HG03060 (cell line): ENCODE measurements around the gene ZNF329.

Experiments
- ATAC-seq: cut with Tn5 transposase; IDR thresholded peaks from one replicate; pipeline ENCODE4 v1.9.1; 2021; ENCODE audit warnings: low read depth, moderate number of reproducible peaks; ENCODE audit not compliant: unreplicated experiment

Gene ZNF329

GRCh38 chr19:58123354-58123753 lies 27.2 kb downstream of the ZNF329 start:
- ATAC-seq, result no peak

GRCh38 chr19:58118979-58119733 lies 31.4 kb downstream of the ZNF329 start:
- no peak for ATAC-seq

GRCh38 chr19:58117841-58118575 lies 32.6 kb downstream of the ZNF329 start:
- no peak for ATAC-seq

GRCh38 chr19:58108546-58108817 lies 42.1 kb downstream of the ZNF329 start:
- ATAC-seq, result no peak

GRCh38 chr19:58107778-58108545 lies 42.6 kb downstream of the ZNF329 start:
- ATAC-seq, result no peak

- ATAC-seq, result no peak
These were observed 51.9 kb downstream of the ZNF329 start for GRCh38 chr19:58098682-58098998.

GRCh38 chr19:58097781-58098681 lies 52.6 kb downstream of the ZNF329 start, which contains the start of gene ZSCAN18:
Gene ZSCAN18 (minus strand): TSS chr19:58098231. CDS start chr19:58090267, 7,964 bp downstream.
- ATAC-seq, result peak; percentile 90

- ATAC-seq, result no peak
These were observed 53.2 kb downstream of the ZNF329 start for GRCh38 chr19:58097349-58097748.

- no peak for ATAC-seq
These were observed 53.7 kb downstream of the ZNF329 start for GRCh38 chr19:58096884-58097283.

- no peak for ATAC-seq
These were observed 55.3 kb downstream of the ZNF329 start for GRCh38 chr19:58095328-58095727.

- no peak for ATAC-seq
These were observed 57.5 kb downstream of the ZNF329 start for GRCh38 chr19:58093071-58093470.

- no peak for ATAC-seq
These were observed 59.2 kb downstream of the ZNF329 start for GRCh38 chr19:58091251-58091995.

GRCh38 chr19:58089846-58090245 lies 60.7 kb downstream of the ZNF329 start:
- no peak for ATAC-seq

- ATAC-seq, result no peak
These were observed 62.0 kb downstream of the ZNF329 start for GRCh38 chr19:58088521-58089052.

- no peak for ATAC-seq
These were observed 63.5 kb downstream of the ZNF329 start for GRCh38 chr19:58086825-58087710.

- no peak for ATAC-seq
These were observed 65.2 kb downstream of the ZNF329 start for GRCh38 chr19:58085348-58085875.

GRCh38 chr19:58084596-58085347 lies 65.8 kb downstream of the ZNF329 start:
- ATAC-seq, result no peak

- ATAC-seq, result no peak
These were observed 67.6 kb downstream of the ZNF329 start for GRCh38 chr19:58083021-58083420.
